ENCODE data around the gene PTPRD. TPM values are rescaled to one million over a fixed set of nuclear protein-coding genes. Genes with fewer than 3 reads are reported as not detected.
"Not testable (repeated sequence)": the region's sequence is repeated elsewhere in the genome, so short reads cannot be mapped to it uniquely, and the experiment has no call there.

Gene PTPRD
- polyA plus RNA-seq, 1 donor from 2014 or later: not detected

DNA sequence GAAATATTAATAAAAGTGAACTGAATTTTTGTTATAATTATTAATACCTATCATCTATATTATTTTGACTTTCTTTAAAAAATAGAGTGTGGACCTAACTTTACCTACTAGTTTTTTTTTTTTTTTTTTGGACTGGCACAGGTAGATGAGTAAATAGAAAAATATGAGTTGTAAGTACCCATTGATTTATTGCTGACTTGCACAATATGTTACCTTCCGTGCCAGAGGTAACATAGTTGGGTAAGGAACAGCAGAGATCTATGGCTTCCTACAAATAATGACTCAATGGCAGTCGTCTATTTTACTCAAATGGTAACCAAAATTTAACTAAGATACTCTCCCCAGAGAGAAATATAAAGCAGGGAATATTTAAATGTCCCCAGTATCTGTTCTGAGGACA, 1212.8 kb downstream of the PTPRD start:
- H3K27me3 Mint-ChIP-seq: no peaks in the 10 kb centered on the region
- H3K9me3 Mint-ChIP-seq: peaks cover 0 to 5% (median 0%) of the 10 kb centered on the region in 3 donors
- no peak overlapping the region for H3K4me3 Mint-ChIP-seq
- H3K36me3 Mint-ChIP-seq: no peaks in the 10 kb centered on the region
- no peaks in the 10 kb centered on the region for H3K4me1 Mint-ChIP-seq
- no peak overlapping the region for H3K27ac Mint-ChIP-seq

DNA sequence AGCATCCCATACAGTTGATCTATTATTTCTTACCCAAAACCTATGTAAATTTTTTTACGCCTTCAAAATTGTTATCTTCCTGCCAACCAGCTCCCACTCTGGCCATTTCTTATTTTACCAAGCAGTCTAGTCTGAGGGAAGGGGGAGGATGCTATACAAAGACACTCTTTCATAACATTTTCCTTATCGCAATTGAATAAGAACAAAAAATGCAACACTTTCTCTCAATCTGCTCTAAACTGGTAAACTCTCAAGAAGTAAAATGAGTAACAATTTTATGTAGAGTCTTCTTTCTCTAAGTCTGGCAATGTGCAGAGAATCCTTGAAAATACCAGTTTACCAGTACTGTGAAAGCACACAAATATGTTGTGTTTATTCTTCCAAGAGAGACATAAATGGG, 1216.3 kb downstream of the PTPRD start:
- no peaks in the 10 kb centered on the region for H3K36me3 Mint-ChIP-seq
- peaks cover 0 to 8% (median 0%) of the 10 kb centered on the region in 3 donors for H3K9me3 Mint-ChIP-seq
- H3K4me3 Mint-ChIP-seq: no peak overlapping the region
- H3K27ac Mint-ChIP-seq: no peak overlapping the region
- H3K27me3 Mint-ChIP-seq: no peaks in the 10 kb centered on the region
- no peaks in the 10 kb centered on the region for H3K4me1 Mint-ChIP-seq

DNA sequence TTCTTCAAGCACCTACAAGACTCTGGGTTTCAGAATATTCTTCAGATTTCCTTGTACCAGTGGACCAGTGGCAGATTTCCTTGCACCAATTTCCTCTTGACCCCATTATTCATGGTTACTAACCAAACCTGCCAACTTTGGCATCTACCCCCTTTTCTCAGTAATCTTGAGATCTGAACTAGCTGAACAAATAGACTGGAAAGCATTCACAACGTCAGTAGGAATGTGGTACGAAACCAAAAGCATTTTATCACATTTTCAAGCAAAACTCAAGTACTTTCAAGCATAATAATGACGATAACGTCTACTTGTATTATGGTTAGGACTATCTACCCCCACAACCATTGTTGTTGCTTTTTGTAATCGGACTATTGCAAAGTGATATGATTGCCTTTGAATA, 1217.3 kb downstream of the PTPRD start:
- H3K27me3 Mint-ChIP-seq: no peaks in the 10 kb centered on the region
- no peaks in the 10 kb centered on the region for H3K4me1 Mint-ChIP-seq
- H3K27ac Mint-ChIP-seq: no peak overlapping the region
- no peak overlapping the region for H3K4me3 Mint-ChIP-seq
- no peaks in the 10 kb centered on the region for H3K36me3 Mint-ChIP-seq
- H3K9me3 Mint-ChIP-seq: peaks cover 0 to 8% (median 0%) of the 10 kb centered on the region in 3 donors

DNA sequence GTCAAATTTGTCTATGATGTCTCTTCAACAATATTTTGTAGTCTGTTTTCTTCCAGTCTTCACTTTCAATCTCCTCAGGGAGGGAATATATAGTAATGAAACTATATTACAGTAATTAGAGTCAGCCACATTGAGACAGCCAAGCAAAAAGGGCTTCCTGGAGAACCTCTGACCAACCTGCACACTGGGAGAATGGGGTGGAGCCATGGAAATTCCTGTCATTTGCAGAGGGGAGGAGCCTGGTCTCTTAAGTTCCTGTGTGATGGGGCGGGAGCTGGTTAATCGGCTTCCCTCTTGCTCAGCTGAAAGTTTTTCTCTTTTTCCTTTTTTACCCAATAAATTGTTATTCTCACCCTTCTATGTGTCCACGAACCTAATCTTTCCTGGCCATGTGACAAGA, 1220.0 kb downstream of the PTPRD start:
- Mint-ChIP-seq H3K27ac (no peak overlapping the region), H3K36me3 (no peaks in the 10 kb centered on the region), H3K27me3 (no peaks in the 10 kb centered on the region), H3K4me1 (no peaks in the 10 kb centered on the region), H3K4me3 (no peak overlapping the region), H3K9me3 (peaks cover 0 to 8% (median 0%) of the 10 kb centered on the region in 3 donors)

DNA sequence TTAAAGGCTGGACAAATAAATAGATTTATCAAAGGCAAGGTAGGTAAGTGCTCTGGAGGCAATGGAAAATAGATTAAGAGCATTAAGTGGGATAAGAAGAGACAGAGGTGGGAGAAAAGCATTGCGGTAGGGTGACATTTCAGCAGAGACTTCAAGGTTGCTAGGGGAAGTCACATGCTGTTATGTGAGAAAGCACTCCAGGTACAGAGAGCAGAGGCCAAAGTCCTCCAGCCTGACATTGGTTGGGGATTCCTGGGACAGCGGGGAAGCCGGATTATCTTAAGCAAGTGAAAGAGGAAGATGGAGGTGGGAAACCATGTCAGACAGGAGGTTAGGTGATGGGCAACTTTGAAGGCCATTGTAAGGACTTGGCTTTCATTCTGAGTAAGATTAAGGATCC, 1222.9 kb downstream of the PTPRD start:
- H3K27ac Mint-ChIP-seq: no peak overlapping the region
- no peaks in the 10 kb centered on the region for H3K27me3 Mint-ChIP-seq
- peak overlapping the region in 1 of 4 donors; percentile 9 for H3K4me3 Mint-ChIP-seq
- peaks cover 0 to 11% (median 0%) of the 10 kb centered on the region in 3 donors for H3K9me3 Mint-ChIP-seq
- H3K4me1 Mint-ChIP-seq: no peaks in the 10 kb centered on the region
- H3K36me3 Mint-ChIP-seq: no peaks in the 10 kb centered on the region

DNA sequence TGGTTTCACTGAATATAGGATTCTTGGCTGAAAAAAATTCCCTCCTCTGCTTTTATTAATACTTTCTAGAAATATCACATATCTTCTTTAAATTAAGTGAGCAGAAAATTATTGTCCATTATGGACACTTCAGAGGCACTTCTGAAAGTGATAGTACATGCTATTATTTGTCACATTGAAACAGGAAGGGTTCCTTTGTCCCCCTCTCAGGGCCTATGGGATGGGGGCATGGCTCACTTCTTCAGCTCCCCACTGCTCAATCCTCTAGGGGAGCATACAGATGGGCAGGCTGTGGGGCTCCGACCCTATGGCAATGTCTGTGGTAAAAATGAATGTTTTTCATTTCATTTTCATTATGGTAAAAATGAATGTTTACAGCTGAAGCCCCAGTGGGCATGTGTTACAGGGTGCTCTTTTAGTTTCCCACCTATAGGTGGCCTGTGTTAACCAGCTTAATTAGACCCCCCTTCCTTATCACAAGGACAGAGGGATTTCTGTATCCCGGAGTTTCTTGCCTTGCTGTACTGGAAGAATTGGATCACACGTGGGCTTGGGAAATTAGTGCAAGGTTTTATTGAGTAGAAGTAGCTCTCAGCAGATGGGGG, 1225.2 kb downstream of the PTPRD start:
- Mint-ChIP-seq H3K27me3 (no peaks in the 10 kb centered on the region), H3K9me3 (peaks cover 0 to 8% (median 0%) of the 10 kb centered on the region in 3 donors), H3K36me3 (no peaks in the 10 kb centered on the region), H3K4me3 (no peak overlapping the region), H3K27ac (no peak overlapping the region), H3K4me1 (no peaks in the 10 kb centered on the region)

DNA sequence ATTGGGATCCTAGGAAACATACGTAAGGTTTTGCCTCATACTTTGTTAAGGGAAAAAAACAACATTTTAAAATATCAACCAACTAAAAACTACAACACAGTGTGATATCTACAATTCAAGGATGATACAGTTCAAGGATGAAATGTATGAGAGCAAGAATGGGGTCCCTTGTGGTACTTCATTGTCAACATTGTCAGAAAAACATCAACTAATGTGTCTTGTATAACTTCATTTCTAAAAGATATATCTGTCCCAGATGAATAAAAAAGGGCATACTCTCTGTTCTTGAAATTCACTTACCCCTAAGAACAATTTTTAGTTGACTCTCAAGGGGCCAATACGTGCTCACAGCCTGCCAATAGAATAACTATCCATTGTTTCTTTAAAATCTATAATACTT, 1250.5 kb downstream of the PTPRD start:
- H3K27me3 Mint-ChIP-seq: no peaks in the 10 kb centered on the region
- peaks cover 0 to 3% (median 0%) of the 10 kb centered on the region in 3 donors for H3K9me3 Mint-ChIP-seq
- H3K4me1 Mint-ChIP-seq: no peaks in the 10 kb centered on the region
- H3K36me3 Mint-ChIP-seq: no peaks in the 10 kb centered on the region
- no peak overlapping the region for H3K4me3 Mint-ChIP-seq
- H3K27ac Mint-ChIP-seq: no peak overlapping the region

DNA sequence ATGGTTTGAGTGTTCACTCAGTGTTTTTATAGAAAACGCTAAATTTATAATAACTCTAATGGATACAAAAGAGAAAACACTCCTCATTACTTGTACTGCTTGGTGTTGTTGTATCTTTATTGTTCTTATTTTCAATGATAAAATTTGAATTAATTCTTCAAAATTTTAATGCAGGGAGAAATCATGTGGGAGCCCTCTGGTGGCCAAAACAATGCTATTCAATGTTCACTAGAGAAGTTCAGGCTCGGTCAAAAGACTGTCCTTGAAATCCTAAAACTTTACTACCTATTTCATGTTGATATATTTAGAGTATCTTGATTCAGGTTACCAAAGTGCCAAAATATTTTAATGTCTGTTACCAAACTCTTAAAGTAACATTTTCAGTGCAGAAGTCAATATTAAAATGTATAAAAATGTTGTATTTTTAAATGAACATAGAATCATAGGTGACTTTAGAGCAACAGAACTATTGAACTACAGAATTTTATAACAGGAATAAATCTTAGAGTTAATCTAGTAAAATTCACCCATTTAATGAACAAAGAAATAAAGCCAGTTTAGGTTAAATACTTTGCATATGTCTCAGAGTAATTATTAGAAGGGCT, 1259.8 kb downstream of the PTPRD start:
- Mint-ChIP-seq H3K27ac (no peak overlapping the region), H3K4me1 (no peaks in the 10 kb centered on the region), H3K27me3 (no peaks in the 10 kb centered on the region), H3K9me3 (no peaks in the 10 kb centered on the region), H3K4me3 (no peak overlapping the region), H3K36me3 (no peaks in the 10 kb centered on the region)

DNA sequence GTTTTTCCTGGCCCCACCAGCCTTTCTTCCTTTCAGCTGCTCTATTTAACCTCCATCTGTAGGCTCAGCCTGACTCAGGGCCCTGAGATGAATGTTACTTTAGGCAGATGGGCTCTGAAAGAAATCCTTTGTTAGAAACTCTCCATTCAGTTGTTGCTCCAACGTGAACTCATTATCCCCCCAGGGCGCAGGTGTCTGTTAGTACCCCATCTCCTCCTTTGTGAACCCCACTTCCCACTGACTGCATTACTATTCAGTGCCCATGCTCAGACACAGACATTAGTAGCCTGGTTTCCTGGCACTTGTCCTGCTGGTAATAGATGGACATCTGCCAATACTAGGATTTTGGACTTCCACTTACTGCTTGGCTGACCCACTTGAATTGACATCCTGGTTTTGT, 1271.6 kb downstream of the PTPRD start:
- no peak overlapping the region for H3K4me3 Mint-ChIP-seq
- peaks cover 2 to 4% (median 2%) of the 10 kb centered on the region in 3 donors for H3K9me3 Mint-ChIP-seq
- no peaks in the 10 kb centered on the region for H3K4me1 Mint-ChIP-seq
- H3K36me3 Mint-ChIP-seq: no peaks in the 10 kb centered on the region
- H3K27ac Mint-ChIP-seq: no peak overlapping the region
- no peaks in the 10 kb centered on the region for H3K27me3 Mint-ChIP-seq

DNA sequence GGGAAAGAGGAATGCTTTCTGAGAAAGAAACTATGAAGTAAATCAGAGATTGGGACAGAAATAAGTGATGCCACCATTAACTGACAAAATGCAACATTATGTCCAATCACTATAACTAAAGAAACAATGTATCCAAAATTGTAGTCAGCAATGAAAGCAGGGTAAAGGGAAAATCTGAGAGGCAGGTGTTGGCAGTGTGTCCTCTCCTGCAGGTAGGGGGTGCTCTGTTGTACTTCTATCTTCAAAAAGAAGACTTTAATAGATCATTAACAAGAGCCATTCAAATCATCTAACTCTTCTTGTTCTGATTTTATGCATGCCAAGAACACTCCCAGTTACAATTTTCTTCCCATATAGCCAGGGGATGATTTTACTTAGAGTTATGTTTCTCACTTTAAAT, 1275.7 kb downstream of the PTPRD start:
- Mint-ChIP-seq H3K9me3 (no peaks in the 10 kb centered on the region), H3K4me1 (no peaks in the 10 kb centered on the region), H3K36me3 (no peaks in the 10 kb centered on the region), H3K27ac (no peak overlapping the region), H3K4me3 (no peak overlapping the region), H3K27me3 (no peaks in the 10 kb centered on the region)

DNA sequence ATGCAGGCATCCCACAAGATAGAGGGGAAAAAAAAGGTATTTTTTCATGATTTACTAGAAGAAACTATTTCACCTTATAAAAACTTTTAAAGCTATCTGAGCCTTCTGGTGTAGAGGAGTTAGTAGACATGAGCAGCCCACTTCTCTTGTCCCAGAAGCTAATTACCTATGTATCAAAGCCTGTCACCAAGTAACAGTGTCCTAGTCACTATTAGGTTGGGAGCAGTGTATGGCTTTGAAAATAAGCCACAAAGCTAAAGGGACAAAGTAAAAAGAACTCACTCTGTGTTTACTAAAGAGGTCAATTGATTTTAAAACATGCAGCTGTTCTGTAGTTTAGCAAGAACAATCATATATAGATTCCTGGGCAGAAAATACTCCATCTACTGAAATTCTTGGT, 1286.1 kb downstream of the PTPRD start:
- Mint-ChIP-seq H3K27ac (no peak overlapping the region), H3K4me3 (no peak overlapping the region), H3K9me3 (peaks cover 0 to 6% (median 3%) of the 10 kb centered on the region in 3 donors), H3K27me3 (no peaks in the 10 kb centered on the region), H3K4me1 (no peaks in the 10 kb centered on the region), H3K36me3 (no peaks in the 10 kb centered on the region)

DNA sequence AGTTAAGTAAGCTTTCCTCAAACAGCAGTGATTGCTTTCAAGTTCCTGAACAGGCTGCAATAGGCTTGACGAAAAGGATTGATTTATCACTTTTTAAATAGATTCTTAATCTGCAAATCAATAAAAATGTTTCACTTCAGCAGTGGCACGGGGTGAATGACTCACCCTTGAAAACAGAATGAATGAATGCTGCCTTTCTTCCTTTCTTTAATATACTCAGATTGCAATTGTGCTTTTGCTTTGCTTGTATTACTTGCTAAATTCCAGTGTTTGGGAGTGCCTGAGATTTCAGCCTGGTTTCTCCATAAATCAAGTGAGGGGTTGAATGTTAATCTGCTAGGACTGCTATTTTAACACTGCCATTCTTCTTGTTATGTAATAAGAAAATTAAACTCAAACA, 1293.8 kb downstream of the PTPRD start:
- Mint-ChIP-seq H3K27ac (no peak overlapping the region), H3K27me3 (no peaks in the 10 kb centered on the region), H3K36me3 (no peaks in the 10 kb centered on the region)

DNA sequence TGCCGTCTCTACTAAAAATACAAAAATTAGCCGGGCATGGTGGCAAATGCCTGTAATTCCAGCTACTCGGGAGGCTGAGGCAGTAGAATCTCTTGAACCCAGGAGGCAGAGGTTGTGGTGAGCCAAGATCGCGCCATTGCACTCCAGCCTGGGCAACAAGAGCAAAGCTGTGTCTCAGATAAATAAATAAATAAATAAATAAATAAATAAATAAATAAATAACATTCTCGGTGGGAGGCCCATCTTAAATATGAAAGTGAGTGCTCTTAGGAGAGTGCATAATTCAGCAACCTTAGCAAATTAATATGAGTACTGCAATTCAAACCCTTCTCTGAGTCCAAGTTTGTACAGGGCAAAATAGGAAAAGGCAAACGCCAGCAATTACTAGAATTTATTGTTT, 1302.1 kb downstream of the PTPRD start:
- H3K4me1 Mint-ChIP-seq, H3K9me3 Mint-ChIP-seq, H3K36me3 Mint-ChIP-seq, H3K27ac Mint-ChIP-seq, H3K4me3 Mint-ChIP-seq, H3K27me3 Mint-ChIP-seq: not testable (repeated sequence)

More for the DNA sequence above, 1293.8 kb downstream of the PTPRD start:
- no peaks in the 10 kb centered on the region for H3K4me1 Mint-ChIP-seq
- H3K9me3 Mint-ChIP-seq: peaks cover 1 to 7% (median 1%) of the 10 kb centered on the region in 3 donors
- H3K4me3 Mint-ChIP-seq: no peak overlapping the region

DNA sequence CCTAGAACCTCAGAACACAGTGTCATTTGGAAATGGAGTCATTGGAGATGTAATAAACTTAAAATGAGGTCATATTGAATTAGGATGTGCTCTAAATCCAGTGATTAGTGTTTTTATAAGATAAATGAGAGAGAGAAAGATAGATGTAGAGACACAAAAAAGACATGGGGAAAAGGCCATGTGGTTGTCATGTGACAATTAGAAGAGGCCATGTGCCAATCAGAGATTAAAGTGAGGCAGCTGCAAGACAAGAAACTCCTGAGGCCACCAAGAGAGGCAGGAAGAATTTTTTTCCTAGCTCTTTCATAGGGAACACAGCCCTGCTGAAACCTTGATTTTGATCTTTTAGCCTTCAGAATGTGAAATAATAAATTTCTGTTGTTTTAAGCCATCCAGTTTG, 1307.2 kb downstream of the PTPRD start:
- Mint-ChIP-seq H3K4me1 (no peaks in the 10 kb centered on the region), H3K9me3 (peaks cover 0 to 6% (median 0%) of the 10 kb centered on the region in 3 donors), H3K4me3 (no peak overlapping the region), H3K27ac (no peak overlapping the region), H3K27me3 (no peaks in the 10 kb centered on the region), H3K36me3 (no peaks in the 10 kb centered on the region)

DNA sequence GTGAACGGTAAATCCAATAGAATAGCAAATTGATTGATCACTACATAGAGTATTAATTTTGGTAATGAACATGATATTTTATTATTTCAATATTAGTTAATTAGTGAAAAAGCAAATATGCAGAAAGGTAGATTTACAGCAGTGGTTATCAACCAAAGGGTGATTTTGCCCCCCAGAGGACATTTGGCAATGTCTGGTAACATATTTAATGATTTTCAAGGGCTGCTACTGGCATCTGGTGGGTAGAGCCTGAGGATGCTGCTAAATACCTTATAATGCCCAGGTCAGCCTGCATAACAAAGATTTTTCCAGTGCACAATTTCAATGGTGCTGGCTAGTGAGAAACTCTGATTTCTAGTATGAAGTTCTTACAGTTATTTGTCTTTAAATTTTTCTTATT, 1313.7 kb downstream of the PTPRD start:
- H3K4me1 Mint-ChIP-seq: peaks cover 0 to 2% (median 0%) of the 10 kb centered on the region in 3 donors
- no peak overlapping the region for H3K27ac Mint-ChIP-seq
- H3K9me3 Mint-ChIP-seq: no peaks in the 10 kb centered on the region
- H3K4me3 Mint-ChIP-seq: no peak overlapping the region
- no peaks in the 10 kb centered on the region for H3K36me3 Mint-ChIP-seq
- H3K27me3 Mint-ChIP-seq: no peaks in the 10 kb centered on the region

DNA sequence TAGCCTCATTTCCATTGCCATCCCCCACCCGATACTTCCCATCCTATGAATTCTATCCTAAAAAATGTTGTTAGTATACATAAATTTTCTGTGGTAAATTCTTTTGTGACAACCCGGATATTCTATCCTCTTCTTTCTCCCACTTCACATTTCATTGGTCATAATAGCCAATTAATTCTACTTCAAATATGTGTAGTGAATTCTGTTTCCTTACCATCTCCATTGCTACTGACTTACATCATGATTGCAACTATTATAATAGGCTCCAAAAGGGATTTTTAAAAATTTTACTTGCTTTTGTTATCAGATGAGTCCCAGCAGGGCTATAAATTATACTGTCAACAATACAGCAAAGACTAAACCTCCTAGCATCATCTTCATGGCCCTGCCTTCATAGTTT, 1326.8 kb downstream of the PTPRD start:
- Mint-ChIP-seq H3K36me3 (no peaks in the 10 kb centered on the region), H3K27me3 (no peaks in the 10 kb centered on the region), H3K4me3 (no peak overlapping the region), H3K9me3 (peaks cover 1 to 4% (median 4%) of the 10 kb centered on the region in 3 donors), H3K27ac (no peak overlapping the region), H3K4me1 (no peaks in the 10 kb centered on the region)
